Stimulated activated CD4-positive, alpha-beta T cell treated with anti-CD3 and anti-CD28 coated beads, Interleukin-15, amount 100 ng/mL, for 1 hour (primary cell): ENCODE measurements around the gene PEMT.

ENCODE experiments used
- DNase-seq, 2 donors: peaks; one replicate each; pipeline ENCODE4 v3.0.0-alpha.2; 2020; ENCODE audit warnings: low read depth in 1 of 2, low spot score in 1 of 2

Gene PEMT

DNA sequence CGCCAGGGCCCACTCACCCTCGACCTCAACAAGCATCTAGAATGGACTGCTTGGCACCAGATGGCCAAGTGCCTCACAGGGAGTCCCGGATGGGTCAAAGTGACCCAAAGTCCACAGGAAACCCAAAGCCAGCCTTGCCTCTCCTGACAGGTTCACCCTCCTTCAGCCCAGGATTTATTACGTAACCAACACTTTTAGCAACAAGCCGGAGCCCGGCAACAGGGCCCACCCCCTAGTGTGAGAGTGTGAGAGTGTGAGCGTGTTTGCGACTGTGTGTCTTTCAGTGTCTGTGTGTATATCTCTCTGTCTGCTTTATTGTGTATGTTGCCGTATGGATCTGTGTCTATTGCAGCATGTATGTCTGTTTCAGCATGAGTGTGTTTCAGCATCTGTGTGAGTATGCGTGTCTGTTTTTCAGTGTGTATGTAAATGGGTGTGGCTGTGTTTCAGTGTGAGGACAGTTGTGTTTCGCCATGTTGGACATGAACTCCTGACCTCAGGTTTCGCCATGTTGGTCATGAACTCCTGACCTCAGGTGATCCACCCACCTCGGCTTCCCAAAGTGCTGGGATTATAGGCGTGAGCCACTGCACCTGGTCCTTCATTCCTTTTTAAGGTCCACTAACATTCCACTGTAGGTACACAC is 13.7 kb upstream of the PEMT start:
- no peak for DNase-seq

DNA sequence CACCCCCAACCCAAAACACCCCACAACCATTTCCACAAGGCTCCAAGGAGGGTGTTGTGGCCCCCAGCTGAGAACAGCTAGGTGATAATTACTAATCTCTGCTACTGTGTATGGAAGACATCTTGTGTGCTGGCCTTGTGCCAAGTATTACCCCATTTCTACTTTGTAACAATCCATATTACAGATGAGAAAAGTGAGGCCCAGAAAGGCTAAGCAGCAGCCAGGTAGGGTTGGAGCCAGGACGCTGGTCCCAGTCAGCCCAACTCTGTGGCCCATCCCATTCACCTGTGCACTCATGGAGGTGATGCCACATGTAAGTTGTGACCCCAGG is 12.4 kb upstream of the PEMT start:
- DNase-seq: no peak

DNA sequence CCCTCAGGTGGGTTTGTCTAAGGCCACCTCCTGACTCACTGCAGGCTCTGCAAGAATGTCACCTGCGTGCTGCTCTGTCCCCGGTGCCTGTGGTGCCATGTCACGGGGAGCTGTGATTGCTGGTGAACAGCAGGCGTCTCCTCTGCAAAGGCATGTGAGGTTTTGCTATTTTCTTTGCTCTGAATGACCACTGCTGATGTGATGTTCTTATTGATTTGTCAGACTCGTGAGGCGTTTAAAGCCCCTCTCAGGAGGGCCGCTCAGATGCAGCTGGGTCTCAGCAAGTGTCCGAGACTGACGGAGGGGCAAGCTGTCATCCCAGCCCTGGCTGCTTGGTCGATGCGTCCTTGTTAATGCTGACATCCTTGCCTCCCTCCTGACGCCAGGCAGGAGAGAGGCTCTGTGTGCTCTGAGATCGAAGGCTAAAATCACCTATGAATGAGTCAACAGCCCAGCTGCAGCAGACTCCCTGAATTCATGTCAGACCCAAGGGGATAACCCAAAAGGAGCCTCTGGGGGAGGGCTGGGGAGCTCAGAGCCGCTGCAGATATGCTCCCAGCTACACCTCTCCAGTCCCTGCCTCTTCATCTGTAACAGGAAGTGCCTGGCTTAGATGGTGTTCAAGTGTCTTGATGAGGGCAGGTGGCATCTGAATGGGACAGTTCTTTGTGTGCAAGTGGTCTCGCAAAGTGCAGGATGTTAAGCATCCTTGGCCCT is 11.8 kb upstream of the PEMT start:
- DNase-seq: no peak

DNA sequence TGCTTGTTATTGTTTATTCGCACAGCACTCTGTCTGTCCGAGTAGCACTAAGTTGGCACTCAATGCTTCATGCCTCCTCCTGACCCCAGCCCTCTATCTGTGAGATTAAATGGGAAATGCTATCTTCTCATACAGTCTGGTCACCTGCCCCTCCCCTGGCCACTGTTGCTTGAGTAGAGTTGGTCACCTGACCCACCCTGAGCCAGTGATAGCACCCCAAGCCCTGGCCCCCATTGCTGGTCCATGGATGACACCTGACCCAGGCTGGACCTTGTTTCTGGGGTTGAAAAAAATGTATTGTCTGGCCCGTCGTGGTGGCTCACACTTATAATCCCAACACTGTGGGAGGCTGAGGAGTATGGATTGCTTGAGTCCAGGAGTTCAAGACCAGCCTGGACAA is 8.5 kb upstream of the PEMT start:
- no peak for DNase-seq

DNA sequence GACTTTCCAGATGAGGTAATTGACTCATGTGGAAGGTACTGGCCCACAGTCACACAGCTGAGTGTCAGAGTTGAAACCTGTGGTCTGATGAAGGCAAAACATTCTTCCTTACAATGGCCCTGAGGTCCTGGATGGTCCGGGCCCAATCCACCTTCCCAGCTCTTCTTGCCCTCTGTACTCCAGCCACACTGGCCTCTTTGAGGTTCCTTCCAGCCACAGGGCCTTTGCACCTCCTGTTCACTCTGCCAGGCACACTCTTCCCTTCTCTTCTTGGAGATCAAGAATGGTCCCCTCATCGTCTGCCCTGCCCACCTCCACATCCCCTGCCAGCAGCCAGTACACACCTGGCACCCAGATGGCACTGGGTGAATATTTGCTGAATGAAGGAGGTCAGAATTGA is 6.5 kb upstream of the PEMT start:
- no peak for DNase-seq

DNA sequence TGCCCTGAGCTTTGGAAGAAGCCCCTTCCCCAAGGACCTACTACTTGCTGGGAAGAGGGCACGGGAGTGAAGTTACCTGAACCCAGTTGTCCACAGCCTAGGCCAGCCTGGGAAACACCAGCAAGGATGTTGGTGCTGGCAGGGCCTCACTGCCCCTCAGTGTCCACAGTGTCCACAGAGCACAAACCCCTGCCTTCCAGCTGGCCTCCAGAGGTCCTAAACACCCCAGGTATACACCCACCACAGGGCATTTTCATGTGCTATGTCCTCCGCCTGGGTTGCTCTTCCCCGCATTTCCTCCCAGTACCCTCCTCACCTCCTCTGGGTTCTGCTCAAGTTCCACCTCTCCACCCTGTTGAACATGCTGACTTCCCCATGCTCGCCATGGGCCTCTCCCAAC is 4.2 kb upstream of the PEMT start:
- no peak for DNase-seq

DNA sequence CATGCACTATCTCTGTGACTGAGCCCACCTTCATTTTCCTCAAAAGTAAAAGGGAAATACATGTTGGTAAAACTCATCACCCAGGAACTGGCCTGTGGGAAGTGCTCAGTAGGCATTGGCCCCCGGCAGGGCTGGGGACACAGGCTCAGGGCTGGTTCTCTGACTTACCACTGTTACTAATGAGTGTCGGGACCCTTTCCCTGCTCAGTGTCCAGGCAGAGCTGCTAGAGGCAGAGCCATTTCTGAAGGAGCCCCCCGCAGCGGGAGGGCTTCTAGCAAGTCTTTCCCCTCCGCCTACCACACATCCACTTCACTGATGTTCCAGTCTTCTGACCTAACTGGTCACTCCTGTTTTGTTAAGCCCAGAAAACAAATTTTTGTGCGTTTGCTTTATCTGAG is 1.7 kb upstream of the PEMT start:
- no peak for DNase-seq

DNA sequence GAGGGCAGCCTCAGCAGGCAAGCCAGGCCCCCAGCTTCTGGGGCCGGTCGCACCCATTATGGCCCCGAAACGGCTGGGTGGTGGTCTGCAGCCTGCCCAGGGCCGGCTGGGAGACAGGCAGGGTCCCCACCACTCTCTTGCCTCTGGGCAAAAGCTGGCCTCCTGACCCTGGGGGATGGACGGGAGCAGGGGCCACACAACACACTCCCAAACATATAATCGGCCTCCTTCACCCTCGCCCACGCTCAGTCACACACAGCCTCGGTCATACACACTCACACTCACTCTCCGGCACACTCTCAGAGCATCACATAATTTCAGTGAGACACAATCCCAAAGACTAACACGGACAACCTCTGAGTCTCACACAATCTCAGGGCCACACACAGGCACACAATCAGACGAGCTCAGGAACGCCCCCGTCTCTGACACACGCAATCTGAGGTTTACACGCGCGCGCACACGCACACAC is 589 bp downstream of the PEMT start:
- no peak for DNase-seq

DNA sequence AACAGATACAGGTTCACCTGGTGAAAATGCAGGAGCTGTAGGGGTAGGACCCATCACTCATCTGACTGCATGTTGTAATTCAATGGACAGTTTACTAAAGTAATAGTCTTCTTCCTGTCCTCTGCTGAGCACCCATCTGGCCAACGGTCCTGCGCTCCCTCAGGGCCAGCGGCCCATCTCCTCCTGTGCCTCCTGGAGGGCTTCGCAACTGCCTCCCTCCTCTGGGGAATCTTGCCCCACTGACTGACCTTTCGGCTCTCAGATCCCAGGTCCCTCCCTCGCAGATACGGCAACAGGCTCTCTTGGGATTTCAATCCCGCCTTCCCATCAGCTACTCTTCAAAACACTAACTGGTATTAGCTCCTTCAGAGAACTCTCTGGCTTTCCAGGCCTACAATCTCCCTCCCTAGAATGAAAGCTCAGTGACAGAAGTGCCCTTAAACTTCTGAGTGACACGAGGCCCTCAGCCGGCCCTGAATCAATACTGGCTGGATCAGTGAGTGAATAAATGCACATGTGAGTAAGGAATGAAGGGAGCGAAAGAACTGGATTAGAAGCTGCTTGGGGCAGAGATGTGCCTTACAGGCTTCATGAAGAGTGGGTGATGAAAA is 1.3 kb downstream of the PEMT start:
- no peak for DNase-seq

DNA sequence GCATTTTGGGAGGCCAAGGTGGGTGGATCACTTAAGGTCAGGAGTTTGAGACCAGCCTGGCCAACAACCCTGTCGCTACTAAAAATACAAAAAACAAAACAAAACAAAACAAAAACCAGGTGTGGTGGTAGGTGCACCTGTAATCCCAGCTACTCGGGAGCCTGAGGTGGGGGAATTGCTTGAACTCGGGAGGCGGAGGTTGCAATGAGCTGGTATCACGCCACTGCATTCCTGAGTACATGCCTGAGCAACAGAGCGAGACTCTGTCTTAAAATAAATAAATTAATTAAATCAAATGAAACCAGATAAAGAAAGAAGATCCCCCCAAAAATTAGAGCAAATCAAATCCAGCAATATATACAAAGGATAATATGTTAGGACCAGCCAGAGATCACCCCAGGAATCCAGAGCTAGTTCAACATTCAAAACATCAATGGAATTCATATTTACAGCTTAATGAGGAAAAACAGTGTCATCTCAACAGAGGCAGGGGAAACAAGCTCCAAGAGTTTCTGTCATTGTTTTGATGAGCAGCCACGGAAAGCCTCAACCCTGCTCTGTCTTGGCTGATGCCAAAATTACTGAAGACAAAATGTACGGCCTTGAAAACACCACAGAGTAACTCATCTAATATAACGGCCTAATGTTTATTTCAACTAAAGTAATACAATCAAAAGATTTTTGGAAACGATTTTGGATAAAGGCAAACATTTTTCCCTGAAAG is 3.7 kb downstream of the PEMT start:
- DNase-seq: no peak

DNA sequence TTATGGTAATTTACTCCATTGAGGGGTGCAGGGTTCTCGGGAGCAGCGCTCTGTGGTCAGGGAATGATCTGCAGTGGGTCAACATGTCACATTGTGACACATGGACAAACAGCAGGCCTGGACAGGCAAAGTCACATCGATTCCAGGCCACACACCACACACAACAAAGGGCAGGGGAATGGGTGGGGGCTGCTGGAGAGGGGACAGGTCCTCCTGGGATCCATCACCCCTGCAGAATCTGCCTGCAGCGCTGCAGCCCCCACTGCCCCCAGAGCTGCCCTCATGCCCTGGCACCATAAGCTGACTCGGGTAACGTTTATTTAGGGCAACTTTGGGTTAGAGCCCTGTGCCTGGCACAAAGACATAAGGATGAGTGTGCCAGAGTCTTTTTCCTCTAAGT is 9.1 kb downstream of the PEMT start:
- DNase-seq: no peak

DNA sequence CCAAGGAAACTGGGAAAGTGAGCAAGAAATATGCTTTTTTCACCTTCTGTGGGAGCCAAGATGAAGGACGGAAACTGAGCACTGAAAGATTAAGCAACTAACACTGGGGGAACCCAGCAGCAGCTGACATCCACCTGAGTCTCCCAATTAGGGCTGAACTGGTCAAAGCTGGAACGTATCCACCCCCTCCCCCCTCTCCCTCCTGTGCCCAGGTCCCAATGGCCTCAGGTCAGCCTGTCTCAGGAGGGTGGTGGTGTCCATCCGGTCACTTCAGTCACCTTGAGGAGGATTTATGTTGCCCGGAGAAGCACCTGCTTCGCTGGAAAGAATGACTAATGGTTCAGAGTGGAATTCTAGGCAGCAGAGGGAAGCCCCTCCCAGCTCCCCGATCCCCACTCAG is 10.0 kb downstream of the PEMT start:
- DNase-seq: no peak

DNA sequence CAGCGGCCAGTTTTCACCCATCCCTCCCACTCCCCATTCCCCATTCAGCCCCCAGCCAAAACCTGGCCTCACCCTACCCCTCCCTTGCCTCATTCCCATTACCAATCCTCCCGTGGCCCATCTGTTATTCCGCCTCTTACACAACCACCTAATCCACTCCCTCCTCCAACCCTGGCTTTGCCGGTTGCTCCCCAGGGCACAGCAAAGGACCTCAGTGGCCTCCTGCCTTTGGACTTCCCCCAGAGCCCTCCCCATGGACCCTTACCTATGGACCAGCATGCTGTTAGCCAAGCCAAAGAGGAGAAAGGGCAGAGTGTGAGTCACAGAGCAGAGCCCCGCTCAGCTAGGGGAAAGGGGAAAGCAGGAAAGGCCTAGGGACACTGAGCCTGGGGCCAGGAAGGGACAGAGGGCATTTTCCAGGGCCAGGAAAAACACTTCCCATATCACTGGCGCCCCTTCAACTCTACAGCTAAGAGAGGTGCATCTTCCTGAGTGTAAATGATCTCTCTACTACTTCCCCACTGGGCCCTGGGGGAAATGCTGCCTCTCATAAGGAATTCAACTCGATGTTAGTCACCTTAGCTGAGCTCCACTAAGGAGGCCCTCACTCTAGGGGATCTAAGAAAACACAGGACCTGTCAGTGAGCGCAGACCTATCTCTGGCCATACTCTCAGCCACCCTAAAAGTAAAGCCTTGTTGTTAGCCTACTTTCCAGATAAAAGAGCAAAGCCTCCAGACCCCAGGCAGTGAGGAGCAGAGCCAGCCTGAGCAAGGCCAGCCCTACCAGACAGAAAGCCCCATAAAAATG is 10.6 kb downstream of the PEMT start:
- DNase-seq: no peak

DNA sequence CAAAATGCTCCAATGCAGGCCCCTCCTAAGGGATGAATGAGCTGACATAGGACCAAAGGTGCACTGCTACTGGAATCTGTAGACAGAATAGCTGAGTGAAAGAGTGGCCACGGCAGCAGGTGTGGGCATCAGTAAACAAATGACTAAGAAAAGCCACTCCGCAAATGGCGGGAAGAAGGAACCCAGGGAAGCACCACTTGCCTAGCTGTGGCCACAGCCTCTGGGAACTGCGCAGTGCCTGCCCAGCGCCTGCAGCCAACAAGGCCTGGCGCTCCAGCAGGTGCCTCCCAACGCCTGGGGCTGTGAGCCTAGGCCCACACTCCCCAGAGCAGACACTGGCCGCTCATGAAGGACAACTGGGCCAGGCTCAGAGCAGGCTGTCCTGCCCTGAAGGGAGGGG is 11.8 kb downstream of the PEMT start:
- no peak for DNase-seq

DNA sequence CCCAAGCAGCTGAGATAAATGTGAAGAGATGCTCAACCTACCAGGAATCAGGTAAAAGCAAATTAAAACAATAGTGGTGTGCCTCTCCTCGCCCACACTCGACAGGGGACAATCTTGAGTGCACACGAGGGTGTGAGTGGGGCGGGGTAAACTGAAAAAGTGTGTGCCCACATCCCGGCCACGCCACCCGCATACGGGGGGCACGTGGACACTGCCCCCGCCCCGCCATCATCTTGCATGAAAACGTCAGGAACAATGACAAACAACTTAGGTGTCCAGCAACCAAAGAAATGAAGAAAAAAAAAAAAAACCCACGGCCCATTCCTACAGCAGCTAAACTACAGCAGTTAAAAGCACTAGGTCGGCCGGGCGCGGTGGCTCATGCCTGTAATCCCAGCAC is 14.1 kb downstream of the PEMT start:
- no peak for DNase-seq

DNA sequence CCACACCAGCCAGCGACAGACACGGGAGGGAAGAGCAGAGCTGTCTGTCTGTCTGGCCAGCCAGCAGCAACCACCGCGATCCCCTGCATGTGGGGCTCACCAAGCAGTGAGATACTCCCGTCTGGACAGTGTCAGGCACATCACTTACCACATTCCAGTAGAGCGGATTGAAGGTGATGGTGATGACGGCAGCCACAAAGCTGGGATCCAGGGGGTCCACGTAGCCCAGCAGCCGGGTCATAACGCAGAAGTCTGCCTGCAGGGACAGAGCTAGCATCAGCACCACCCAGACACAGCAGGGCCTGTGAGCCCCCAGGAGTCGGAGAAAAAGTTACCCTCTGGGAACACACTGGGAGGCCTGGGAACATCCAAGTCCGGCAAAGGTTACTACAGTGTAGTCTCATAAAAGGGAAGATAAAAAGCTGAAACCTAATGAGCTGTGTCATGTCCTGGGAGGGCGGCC is 14.7 kb downstream of the PEMT start:
- DNase-seq: no peak

DNA sequence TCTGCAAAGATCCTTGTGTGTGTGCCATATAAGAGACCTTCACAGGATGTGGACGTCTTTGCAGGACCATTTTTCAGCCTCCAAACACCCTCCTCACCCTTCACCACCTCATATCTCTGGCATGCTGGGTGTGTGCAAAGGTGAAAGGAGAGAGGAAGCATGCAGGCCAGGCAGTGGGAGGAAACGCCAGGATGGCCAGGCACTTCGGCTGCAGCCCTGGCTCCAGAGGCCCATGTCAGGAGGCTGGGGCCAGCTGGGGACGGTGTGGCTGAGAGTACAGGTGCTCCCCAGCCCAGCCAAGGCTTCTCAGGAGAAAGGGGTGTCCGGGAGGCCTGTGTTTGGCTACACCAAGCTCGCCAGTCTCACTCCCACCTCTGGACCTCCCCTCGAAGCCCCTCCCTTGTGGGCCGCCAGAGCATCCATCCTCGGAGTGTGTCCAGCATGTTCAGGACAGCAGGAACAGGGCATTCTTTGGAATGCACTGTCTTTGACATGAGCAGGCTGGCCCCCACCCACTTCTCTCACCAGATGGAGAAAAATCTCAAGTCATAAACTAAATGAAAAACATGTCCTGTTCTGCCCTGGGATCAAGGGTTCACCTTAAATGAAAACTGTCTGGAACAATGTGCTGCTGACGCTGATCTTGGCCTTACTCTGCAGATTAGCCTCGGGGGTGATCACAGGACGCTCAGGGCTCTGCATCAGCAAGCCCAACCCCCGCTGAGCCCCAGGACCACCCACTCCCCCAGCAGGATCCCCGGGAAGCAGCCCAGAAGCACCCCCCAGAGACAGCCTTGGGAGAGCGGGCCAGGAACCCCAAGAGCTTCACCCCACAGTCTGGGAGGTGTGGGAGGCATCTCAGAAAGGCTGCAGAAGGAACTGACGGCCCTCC is 15.9 kb downstream of the PEMT start:
- DNase-seq: no peak

DNA sequence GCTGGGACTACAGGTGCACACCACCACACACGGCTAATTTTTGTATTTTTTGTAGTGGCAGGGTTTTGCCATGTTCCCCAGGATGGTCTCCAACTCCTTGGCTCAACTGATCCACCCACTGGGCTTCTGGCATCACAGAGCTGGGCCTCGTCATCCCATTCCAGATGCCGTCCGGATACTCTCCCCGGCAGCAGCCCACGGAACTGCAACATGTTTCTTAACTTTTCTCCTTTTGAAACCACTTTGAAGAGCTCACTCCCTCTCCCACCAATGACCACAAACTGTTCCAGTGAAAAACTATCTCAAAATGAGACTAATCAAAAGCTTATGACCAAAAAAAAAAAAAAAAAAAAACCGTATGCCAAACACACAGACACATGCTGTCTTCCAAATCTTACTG is 17.6 kb downstream of the PEMT start:
- no peak for DNase-seq

DNA sequence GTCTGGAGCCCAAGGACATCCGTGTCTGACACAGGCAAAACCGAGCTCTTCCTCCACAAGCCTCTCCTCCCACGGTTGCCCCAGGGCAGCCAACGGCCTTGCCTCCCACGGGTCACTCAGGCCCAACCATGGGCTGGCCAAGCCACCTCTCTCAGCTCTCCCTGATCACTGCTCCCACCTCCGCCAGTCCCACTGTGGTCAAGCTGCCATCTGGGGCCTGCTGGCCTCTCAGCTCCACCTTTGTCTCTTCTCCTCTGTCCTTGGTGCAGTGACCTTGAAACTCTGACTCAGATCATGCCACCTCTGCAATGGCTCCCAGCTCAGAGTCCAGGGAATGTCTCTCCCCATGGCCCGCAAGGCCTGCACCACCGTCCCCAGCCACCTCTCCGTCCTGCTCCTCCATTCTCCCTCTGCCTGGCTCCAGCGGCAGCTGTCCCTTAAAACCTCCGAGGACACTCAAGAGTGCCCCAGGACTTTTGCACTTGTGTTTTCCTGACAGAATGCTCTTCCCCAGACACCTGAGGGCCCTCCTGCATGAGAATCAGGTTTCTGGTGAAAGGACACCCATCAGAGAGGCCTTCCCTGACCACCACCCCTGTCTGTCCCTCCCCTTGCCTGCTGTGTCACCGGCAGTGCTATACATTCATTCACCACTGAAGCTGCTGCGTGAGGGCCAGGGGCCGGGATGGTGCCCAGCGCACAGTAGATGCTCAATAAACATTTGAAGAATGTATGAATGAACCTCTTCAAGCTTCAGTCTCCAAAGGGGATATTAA is 19.3 kb downstream of the PEMT start:
- no peak for DNase-seq
